H4 (cell line): Measurements from ENCODE around the gene LCLAT1. TPM values are rescaled to one million over a fixed set of nuclear protein-coding genes. Genes with fewer than 3 reads are reported as not detected.

ENCODE experiments used
- DNase-seq: peaks from one replicate; pipeline ENCODE4 v3.0.0-alpha.2; 2015; ENCODE audit warnings: low spot score
- total RNA-seq: library from RNA; depleted of rRNA; stranded (reverse); fragments of >200 nt; shearing (Covaris generic); gene quantifications from 2 replicates; pipeline ENCODE4 v1.2.3, GENCODE V29; 2014

Gene LCLAT1
- total RNA-seq, 1 experiment from 2014 or later = 16.5 TPM

DNA sequence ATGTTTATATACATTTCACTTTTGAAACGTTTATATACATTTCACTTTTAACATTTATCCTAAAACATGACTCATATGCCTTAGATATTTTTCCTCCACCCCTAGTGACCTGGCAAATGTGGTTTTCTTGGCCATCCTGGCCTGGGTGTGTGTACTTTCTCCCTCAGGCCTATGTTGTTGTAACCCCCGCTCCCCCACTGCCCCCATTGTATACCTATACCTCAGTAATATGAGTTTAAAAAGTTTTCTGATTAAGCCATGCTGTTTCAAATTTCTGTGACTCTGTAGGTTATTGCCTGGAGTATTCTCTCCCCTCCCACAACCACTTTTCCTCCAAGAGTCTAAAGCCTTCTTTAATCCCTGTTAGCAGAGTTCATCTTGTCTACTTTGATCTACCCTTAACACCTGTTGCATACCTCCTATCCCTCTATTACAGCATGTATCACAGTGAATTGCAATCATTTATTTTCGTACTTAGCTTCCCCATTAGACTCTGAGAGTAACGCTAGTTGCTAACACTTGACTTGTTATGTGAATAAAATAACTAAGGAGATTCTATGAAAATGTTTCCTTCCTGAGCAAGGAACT is 67.9 kb downstream of the LCLAT1 start:
- DNase-seq = no peak

DNA sequence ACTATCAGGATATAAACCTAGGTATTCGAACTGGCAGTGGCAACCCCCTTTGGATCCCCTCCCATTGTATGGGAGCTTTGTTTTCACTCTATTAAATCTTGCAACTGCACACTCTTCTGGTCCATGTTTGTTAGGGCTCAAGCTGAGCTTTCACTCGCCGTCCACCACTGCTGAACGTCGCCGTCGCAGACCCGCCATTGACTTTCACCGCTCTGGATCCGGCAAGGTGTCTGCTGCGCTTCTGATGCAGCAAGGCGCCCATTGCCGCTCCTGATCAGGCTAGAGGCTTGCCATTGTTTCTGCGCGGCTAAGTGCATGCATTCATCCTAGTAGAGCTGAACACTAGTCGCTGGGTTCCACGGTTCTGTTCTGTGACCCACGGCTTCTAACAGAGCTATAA is 69.1 kb downstream of the LCLAT1 start:
- no peak for DNase-seq

DNA sequence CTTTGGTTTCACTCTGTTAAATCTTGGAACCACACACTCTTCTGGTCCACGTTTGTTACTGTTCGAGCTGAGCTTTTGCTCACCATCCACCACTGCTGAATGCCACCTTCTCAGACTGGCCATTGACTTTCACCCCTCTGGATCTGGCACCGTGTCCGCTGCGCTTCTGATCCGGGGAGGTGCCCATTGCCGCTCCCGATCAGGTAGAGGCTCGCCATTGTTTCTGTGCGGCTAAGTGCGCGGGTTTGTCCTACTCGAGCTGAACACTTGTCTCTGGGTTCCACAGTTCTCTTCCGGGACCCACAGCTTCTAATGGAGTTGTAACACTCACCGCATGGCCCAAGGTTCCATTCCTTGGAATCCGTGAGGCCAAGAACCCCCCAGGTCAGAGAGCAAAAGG is 72.8 kb downstream of the LCLAT1 start:
- no peak for DNase-seq

DNA sequence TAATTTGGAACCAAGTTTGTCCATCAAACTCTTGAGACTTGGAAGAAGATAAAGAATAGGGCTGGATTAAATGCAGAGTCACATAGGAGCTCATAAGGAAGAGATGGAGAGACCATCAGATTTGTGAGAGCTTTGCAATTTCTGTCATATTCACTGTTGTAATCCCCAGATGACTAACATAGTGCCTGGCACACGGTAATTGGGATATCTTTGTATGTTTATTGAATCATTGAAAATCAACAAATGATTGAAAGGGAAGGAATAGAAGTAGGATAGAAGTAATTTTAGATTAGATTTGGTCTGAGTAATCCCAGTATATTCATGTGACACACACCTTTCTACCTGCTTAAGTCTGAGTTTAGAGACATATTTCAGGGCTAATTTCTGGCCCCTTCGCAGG is 75.4 kb downstream of the LCLAT1 start:
- no peak for DNase-seq

DNA sequence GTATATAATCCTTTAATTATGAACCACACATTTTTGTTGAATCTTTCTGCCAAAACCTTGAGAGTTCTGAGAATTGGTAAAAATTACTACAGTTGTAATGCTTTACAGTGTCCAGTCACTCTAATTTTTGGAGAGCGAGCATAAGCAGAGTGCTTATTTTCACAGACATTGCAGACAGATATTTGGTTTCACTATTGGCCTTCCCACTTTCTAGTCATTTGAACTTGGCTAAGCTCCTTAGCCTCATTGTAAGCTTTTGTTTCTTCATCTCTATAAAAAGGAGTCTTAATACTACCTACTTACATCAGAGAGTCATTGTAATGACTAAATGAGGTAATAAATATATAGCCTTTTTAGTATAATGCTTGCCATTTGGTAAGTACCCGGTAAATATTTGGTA is 80.4 kb downstream of the LCLAT1 start:
- no peak for DNase-seq

DNA sequence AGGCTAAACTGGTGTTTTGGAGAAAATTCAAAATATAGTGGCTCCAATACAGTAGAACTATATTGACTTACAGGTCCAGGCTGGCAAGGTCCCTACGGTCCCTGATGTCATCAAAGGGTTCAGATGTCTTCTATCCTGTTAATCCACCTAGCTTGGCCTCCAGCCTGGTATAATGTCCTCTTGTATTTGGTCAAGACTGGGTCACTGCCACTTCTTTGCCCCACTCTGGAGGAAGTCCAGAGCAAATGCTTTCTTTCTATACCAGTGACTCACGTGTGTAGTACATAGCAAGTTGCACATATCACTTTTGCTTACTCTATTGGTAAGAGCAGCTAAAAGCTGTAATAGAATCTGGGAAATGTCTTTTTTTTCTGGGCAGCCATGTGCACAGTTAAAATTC is 80.8 kb downstream of the LCLAT1 start:
- DNase-seq = no peak

DNA sequence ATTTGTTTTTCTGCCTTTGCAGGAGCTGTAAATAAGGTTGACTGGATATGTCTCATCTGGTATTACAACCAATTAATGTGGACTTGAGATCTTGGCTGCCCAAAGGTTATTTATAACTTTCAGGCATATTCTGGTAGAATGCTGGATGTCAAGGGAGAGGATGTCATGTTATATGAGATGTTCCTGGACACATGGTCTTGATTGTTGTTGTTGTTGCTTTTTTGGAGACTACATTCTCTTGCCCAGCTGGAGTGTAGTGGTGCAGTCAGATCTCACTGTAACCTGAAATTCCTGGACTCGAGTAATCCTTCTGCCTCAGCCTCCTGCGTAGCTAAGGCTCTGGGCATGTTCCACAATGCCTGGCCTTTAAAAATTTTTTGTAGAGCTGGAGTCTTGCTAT is 83.3 kb downstream of the LCLAT1 start:
- no peak for DNase-seq

DNA sequence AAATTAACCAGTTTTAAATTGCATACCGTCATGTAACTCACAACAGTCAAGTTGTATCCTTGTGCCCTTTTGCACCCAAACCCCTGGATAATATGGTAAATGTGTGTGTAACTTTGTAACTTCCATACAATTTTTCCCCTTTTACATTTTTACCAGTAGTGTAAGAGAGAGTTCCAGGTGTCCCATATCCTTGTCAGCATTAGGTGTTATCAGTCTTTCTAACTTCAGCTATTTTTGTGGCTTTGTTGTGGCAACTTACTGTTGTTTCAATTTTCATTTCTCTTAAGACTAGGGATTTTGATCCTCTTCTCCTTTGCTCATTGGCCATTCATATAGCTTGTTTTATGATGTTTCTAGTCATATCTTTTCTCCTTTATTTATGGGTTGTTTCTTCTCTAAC is 94.6 kb downstream of the LCLAT1 start:
- DNase-seq = no peak

DNA sequence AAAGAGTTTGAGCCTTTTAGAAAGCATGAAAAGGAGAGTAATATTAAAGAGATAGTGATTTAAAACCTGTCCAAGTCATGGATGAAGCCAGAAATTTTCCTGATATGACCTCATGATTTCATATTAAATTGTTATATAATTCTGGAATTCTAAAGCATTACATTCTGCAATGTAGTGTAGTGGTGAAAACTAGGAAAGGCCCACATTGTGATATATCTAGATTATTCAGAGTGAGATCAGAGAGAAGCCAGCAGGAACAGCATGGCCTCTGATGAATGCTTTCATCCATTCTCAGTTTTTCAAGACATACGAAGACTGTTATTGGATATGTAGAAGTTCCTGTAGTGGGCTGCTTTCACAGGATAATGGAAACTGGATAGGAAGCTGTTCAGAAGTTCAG is 98.8 kb downstream of the LCLAT1 start:
- DNase-seq = no peak

DNA sequence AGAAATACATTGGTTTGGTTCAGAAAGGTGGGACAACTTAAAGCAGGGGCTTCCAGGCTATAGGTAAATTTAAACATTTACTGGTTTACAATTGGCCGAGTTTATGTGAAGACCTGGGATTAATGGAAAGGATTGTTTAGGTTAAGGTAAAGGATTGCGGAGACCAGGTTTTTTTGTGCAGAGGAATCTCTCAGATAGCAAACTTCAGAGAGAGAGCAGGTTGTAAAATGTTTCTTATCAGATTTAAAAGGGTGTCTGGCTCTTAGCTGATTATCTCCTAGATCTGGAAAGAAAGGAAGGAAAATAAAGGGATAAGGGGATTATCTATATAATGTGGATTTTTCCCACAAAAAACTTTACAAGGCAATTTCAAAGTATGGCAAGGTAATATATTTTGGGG is 101.3 kb downstream of the LCLAT1 start:
- DNase-seq = no peak

DNA sequence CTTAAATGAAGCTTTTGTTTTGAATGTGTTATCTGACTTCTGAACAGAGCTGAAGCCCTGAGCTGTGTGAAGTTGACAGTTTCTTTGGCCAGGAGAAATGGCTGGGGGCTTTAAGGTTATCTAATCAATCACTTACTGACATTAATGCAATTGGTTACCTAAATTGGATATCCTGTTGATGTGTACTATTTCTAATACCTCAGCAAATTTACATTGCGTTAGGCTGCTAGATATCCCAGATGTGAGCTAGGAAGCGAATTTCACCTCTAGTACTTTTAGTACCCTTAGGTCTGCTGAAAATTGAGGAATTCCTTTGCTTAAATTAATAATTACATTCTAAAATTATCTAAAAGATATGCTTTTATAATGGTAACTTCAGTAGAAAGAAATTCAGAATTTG is 102.0 kb downstream of the LCLAT1 start:
- DNase-seq = no peak

DNA sequence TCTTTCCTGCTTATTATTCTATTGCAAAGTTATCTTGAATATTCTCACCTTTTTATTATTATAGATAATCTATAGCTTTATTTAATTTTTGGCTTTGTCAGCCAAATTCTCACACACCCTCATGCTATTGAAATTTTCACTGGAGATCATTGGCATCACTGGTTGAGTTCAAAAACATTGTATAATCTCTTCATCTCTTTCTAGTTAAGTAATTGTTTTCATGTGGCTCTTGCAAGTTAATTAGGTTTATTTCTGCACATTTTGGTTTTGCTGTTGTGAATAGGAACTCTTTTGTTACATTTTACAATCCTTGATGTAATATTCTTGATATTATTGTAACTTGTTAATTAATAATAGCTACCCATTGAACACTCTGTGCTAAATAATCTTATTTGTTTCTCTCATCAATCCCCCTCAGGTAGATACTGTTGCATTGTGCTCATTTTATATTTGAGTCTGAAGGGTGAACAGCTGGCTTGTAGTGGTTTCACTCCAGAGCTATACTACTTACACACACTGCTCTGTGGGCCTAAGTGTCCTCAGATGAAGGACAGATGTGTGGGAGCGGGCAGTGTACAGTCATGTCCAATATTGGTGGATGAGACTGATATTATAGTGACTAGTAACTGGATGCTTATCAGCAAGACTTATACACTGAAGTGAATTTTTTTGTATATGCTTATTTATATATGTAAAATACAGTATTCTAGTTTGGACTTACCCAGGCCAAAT is 112.7 kb downstream of the LCLAT1 start:
- DNase-seq = no peak

DNA sequence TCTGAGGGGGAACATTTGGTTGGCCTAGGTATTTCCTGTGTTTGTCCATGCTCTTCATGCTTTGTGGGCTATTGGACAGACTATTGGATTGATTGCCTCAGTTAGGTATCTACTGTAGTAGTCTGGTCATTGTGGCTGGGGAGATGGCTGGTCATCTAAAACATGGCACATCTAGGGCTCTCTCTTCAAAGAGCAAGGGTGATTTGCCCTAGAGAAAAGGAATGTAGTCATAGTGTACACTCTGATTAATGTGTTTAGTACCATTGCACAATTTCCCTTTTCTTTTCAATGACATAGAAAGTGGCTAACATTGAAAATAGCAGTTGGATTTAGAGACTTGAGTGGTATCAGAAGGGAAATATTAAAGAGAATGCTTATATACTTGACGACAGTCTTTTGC is 114.3 kb downstream of the LCLAT1 start:
- no peak for DNase-seq

DNA sequence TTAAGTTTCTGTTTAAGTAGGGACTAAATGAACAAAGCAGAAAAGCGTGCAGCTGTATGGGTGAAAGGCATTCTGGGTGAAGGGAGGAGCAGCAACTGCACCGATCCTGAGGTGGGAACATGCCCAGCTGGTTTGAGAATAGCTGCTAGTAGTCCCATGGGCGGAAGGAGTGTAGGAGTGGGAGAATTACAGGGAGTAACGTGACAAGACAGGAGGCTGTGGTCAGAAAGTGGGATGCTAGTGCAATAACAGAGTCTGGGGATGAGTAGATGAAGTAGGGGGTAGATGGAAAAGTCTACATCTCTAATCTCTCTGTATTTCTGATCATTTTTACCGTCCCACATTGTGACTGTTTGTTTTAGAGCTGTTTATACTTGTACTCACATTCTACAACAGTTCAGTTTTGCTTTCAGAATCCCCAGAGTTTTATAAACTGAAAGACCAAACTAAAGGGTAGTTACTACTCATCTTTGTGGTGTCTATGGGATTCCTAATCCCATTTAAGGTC is 118.9 kb downstream of the LCLAT1 start:
- no peak for DNase-seq

DNA sequence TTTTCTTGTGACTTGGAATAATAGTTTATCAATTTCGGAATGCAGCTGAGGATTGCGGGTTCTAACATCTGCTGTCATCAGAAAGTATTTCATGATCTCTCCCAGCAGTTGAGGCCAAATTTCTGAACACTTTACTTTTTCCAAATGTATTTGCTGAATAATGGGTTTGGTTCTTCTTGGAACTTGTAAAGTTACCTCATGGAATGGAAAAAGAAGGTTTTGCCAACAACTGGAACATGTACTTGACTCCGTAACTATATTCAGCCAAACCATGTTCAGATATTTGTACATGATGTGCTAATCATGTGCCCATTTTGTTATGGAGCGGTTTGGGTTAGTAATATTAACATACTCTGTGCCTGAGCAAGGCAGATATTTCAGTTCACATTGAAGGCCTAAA is 119.6 kb downstream of the LCLAT1 start:
- no peak for DNase-seq

DNA sequence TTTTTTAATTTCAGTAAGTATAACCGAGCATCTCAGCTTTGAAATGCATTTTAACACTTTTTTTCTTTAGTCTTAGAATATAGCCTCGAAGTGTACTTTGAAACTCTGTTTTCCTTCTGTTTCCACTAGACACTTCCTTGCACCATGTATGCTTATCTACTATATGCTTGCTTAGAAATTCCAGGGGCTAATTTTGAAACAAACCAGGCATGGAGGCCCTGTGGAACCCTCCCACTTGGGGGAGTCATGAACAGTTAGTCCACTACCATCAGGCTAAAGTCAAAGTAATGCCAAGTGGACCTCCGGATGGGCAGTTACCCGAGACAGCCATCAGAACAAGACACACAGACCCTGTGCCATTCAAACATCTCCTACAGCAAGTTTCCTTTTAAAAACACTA is 120.3 kb downstream of the LCLAT1 start:
- no peak for DNase-seq

DNA sequence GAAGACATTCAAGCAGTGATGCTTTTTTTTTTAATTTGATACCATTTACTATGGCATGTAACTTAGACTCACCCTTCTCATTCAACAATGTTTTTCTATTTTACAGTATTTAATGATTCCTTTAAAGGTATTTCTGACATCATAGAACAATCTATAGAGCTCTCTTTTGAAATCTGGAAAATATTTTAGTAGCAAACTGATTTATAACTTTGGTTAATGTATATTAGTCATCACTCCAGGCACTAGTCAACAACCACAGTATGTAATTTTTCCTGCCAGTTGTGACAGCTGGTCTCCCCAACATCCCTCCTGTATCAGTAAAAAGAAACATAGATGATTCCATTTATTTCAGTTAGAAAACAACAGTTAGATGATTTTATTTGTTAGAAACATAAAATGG is 122.9 kb downstream of the LCLAT1 start:
- no peak for DNase-seq

DNA sequence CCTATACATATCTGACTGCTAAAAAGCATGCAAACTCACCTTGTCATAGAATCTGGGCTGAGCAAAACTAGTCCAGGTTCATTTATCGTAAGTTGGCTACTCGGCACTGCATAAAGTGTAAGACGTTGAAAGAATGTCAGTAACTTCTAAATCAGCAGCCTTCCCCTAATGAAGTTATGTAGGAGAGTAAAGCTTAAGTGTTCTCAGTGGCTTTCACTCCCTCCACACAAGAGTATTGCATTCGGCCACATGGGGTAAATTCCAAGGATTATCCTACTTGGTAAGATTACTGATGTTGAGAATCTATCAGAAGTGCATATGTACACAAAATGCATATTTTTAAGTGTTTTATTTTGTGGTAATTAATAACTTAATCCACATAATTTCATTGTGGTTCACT is 130.1 kb downstream of the LCLAT1 start:
- no peak for DNase-seq

DNA sequence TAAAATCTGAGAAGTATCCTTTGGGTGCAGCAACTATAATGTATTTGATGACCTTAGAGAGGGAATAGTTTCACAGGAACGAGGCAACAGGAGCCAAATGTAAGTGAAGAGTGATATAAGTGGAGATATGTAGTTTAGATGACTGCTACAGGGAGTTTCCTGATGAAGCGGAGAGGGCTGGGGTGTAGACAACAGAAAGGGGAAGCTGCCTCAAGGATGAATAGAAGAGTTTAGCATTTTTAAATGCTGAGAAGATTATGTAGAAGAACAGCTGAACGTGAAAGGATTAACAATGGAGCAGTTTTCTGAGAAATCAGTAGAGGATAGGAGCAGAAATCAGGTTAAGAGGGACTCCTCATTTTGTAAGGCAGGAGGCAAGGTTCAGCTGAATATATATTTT is 133.3 kb downstream of the LCLAT1 start:
- no peak for DNase-seq

DNA sequence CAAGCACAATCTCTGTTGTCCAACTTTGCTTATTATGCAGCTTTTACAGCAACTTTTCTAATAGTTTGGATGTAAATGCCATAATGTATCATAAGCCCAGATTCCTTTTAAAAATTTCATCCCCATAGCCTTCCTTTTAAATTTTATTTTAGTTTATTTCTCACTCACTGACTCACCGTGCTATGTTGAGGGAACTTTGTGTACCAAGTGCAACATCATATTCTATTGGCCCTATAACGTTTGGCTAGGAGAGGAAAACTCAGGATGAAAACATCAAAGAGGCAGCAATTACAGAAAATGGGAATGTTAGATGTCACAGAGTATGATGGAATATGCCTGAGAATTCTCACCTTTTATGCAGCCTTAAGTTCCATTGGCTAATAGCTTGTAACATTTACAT is 135.5 kb downstream of the LCLAT1 start:
- no peak for DNase-seq

DNA sequence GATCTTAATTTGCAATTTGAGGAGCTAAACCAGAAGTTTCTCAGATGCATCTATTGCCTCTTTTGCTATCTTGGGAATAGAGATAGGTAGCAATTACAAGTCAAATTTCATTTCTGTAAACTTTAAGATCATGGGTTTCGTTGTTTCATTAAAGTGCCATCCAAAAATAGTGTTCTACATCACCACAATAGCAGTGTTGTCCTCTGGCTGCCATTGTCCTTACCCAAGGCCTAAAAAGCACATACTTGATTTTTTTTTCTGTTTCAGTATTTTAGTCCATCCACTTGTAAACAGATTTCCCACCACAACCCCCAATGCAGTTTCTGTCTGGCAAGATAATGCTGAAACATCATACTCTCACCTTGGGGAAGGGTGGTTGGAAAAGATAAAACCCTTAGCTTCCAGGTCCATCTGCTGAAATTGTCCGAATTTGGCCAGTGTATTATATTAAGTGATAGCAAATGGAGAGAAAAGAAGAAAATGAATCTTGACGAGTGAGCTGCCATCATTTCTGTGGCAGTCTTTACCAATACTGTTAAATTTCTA is 136.2 kb downstream of the LCLAT1 start:
- no peak for DNase-seq

DNA sequence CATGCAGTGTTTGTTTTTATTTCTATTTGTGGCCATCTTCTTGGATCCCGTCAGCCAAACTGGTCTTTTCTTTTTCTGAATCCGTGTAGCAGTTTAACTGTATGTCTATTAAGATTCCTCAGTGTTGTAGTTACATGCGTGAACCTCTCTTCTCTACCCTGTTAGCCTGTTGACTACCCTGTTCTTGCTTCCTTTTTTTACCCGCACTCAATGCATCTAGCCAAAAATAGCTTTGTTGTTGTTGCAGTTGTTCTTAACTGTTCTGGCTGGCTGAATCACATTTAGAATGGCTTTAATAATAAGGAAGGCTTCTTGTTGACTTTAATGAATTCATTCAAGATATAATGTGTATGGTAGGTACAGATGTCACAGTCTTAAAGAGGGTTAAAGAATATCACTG is 137.1 kb downstream of the LCLAT1 start:
- no peak for DNase-seq

DNA sequence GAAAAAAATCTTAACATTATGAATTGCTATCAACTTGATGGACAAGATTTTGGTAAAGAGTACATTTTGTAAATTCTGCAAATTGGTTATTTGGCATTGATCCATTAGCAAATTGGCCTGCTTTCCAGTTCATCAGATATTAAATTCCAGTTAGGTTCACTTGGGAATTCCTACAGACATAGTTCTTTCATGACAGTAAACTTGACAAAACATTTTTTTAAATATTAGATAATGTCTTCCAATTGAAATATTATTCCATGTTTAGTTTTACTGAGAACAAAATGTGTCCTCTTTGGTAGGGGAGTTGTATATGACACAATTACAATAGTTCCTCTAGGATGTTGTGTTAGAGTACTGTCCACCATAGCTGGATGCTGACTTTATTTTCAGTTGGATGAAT is 141.9 kb downstream of the LCLAT1 start:
- no peak for DNase-seq

DNA sequence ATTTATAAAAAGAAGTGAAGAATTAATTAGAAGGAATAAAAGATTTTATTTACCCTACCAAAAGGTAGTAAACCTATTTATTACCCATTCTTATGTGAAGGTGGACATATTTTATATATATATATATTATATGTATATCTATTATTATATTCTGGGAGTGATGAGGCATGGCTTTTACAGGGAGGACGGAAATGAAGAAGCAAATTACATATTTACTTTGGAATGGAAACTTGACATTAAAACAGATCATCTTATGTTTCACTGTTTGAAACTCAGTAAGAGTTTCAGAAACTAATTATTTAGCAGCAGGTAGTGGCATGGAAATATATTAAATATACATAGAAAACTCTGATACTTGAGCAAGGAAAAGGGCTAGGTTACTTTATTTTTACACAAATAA is 143.4 kb downstream of the LCLAT1 start:
- DNase-seq = no peak
